GM19043 (cell line): Measurements from ENCODE around the gene NTF3.
"Not testable (repeated sequence)": the region's sequence is repeated elsewhere in the genome, so short reads cannot be mapped to it uniquely, and the experiment has no call there.

Source experiments
- ATAC-seq: cut with Tn5 transposase; IDR thresholded peaks from one replicate; pipeline ENCODE4 v1.9.1; 2021; ENCODE audit warnings: low read depth; ENCODE audit not compliant: unreplicated experiment

NTF3 gene

GRCh38 chr12:5524116-5524768 is 92.3 kb downstream of the NTF3 start:
- no peak for ATAC-seq

- ATAC-seq = no peak
Observed at GRCh38 chr12:5524769-5525436, 93.0 kb downstream of the NTF3 start.

- ATAC-seq = no peak
Observed at GRCh38 chr12:5525783-5526367, 94.0 kb downstream of the NTF3 start.

- no peak for ATAC-seq
Observed at GRCh38 chr12:5533368-5533767, 101.5 kb downstream of the NTF3 start.

- no peak for ATAC-seq
Observed at GRCh38 chr12:5534426-5535199, 102.7 kb downstream of the NTF3 start.

GRCh38 chr12:5535541-5535940 is 103.6 kb downstream of the NTF3 start:
- no peak for ATAC-seq

GRCh38 chr12:5537026-5537615 is 105.2 kb downstream of the NTF3 start:
- not testable (repeated sequence) for ATAC-seq

GRCh38 chr12:5537771-5538170 is 105.9 kb downstream of the NTF3 start:
- ATAC-seq = no peak
